Fibroblast of the aortic adventitia (primary cell): ENCODE measurements around the gene PCGF3. TPM values are rescaled to one million over a fixed set of nuclear protein-coding genes. Genes with fewer than 3 reads are reported as not detected.
"Not testable (repeated sequence)": the region's sequence is repeated elsewhere in the genome, so short reads cannot be mapped to it uniquely, and the experiment has no call there.

Experiments
- DNase-seq: peaks from one replicate; pipeline ENCODE4 v3.0.0-alpha.2; 2010; ENCODE audit warnings: low read depth
- H3K4me3 ChIP-seq: 2 replicates; pipeline ENCODE4 v1.5.1; 2011; ENCODE audit warnings: low read depth, mild to moderate bottlenecking, control low read depth, low read length, moderate library complexity
- total RNA-seq: library from RNA; depleted of rRNA; stranded (reverse); fragments of >200 nt; gene quantifications from 2 replicates; pipeline ENCODE4 v1.2.3, GENCODE V29; 2012; ENCODE audit warnings: low replicate concordance
- TF ChIP-seq, protein P1 (sequence below): IDR thresholded peaks from 2 replicates; pipeline ENCODE4 v1.5.1; 2011; ENCODE audit warnings: mild to moderate bottlenecking, low read length, control low read depth, inconsistent platforms; ENCODE audit not compliant: insufficient read depth

Gene PCGF3
- total RNA-seq, 1 donor = 24.2 TPM

DNA sequence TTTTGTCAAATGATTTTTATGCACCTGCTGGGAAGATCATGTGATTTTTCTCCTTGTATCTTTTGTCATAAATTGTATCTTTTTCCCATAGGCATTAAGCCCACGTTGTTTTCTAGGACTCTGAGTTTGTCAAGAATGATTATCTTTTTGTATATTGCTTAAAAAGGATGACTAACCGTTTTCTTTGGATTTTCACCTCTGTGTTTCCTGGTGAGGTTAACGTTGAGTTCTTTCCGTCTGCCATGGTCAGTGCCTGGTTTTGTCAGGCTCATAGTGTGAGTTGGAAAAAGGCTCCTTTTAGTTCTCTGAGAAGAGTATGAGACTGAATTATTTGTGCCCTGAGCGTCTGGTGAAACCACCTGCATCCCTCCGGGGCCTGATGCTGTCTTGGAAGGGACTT lies 21.9 kb downstream of the PCGF3 start:
- peak; percentile 16 for DNase-seq
- H3K4me3 ChIP-seq = no peak overlapping the region
- TF ChIP-seq, protein P1, sequence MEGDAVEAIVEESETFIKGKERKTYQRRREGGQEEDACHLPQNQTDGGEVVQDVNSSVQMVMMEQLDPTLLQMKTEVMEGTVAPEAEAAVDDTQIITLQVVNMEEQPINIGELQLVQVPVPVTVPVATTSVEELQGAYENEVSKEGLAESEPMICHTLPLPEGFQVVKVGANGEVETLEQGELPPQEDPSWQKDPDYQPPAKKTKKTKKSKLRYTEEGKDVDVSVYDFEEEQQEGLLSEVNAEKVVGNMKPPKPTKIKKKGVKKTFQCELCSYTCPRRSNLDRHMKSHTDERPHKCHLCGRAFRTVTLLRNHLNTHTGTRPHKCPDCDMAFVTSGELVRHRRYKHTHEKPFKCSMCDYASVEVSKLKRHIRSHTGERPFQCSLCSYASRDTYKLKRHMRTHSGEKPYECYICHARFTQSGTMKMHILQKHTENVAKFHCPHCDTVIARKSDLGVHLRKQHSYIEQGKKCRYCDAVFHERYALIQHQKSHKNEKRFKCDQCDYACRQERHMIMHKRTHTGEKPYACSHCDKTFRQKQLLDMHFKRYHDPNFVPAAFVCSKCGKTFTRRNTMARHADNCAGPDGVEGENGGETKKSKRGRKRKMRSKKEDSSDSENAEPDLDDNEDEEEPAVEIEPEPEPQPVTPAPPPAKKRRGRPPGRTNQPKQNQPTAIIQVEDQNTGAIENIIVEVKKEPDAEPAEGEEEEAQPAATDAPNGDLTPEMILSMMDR = no peak

DNA sequence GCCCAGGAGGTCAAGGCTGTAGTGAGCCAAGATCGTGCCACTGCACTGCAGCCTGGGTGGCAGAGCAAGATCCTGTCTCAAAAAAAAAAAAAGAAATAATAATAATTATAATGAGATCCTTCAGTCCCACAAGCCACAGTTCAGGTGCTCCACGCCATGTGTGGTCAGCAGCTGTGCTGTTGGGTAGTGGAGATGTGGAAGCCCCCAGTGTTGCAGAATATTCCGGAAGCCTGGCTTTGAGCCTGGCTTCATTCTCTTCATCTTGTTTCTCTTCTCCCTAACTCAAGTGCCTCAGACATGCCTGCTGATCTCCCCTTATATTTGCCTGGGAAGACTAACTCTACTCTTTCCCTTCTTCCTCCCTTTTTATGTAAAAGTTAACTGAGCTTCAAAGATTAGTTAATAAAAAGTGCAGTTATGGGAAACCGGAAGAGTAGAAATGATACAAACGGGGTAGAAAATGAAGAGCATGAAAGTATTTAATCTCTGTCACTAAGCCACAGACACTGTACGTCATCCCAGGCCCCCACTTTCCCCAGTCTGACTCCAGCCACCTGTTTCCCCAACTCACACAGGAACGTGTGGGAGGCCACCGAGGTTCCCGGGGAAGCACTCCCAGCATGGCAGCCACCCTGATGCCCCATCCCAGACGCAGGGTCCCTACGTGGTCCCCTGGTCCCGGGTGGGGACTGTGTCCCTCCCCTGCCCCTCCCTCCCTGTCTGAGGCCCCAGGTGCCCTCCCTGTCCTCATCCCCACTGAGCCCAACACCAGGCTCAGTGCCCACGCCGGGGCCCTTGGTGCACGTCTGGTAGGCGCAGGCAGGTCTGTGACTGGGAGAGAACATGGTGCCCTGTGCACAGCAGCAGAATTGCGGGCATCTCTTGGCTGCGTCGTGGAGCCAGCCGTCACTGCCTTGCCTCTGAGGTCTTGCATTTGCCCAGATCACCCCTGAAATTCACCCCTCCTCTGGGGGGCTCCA lies 24.0 kb downstream of the PCGF3 start:
- TF ChIP-seq, protein P1 = no peak
- no peak for DNase-seq
- H3K4me3 ChIP-seq = no peak overlapping the region

DNA sequence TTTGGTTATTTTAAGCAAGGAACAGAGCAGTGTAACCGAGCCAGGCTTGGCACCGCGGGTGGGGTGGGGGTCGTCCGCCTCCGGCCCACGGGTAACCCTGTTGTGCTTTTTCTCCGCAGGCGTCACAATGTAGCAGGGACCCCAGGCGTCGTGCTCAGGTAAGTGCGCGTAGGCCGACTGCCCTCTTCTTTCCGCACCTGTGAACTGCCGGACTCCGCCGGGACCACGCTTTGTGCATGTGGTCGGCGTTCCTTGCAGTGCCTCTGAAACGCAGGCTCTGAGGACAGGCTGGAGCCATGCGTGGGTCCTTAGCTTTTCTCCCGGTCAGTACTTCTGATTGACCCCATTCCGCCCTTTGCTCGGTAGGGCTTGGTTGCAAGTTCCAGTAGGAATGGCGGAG lies 24.9 kb downstream of the PCGF3 start:
- TF ChIP-seq, protein P1 = no peak
- no peak for DNase-seq
- no peak overlapping the region for H3K4me3 ChIP-seq

DNA sequence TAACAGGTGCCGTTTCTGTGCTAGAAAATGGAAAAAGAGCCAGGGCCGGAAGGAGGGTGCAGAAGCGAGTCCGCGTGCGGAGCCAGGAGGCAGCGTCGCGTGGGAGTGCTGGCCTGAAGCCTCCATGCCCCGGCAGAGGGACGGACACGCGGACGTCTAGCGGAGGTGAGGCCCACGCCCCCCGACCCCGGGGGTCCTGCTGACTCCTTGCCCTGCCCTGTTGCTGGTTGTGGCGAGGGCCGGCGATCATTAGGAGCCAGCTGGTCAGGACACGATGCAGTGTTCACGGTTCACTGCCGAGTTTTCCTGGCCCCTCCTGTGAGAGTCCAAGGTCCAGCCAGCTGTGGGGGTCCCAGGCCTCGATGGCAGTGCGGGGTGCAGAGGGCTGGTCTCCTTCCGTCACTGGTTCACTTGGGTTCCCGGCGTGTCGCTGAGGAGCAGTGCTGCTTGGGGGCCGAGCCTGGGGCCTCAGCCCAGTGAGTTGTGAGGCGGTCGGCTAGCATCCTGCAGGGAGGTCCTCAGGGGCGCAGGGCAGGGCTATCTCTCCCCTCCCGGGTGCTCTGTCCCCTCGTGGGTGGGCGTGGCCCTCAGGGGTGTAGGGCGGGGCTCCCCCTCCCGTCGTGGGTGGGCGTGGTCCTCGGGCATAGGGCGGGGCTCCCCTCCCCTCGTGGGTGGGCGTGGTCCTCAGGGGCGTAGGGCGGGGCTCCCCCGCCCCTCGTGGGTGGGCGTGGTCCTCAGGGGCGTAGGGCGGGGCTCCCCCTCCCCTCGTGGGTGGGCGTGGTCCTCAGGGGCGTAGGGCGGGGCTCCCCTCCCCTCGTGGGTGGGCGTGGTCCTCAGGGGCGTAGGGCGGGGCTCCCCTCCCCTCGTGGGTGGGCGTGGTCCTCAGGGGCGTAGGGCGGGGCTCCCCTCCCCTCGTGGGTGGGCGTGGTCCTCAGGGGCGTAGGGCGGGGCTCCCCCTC lies 25.6 kb downstream of the PCGF3 start:
- not testable (repeated sequence) for H3K4me3 ChIP-seq, DNase-seq

DNA sequence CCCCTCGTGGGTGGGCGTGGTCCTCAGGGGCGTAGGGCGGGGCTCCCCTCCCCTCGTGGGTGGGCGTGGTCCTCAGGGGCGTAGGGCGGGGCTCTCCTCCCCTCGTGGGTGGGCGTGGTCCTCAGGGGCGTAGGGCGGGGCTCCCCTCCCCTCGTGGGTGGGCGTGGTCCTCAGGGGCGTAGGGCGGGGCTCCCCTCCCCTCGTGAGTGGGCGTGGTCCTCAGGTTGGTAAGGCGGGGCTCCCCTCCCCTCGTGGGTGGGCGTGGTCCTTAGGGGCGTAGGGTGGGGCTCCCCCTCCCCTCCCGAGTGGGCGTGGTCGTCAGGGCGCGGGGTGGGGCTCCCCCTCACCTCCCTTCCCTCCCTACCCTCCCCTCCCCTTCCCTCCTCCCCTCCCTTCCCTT lies 26.3 kb downstream of the PCGF3 start:
- DNase-seq, H3K4me3 ChIP-seq: not testable (repeated sequence)

DNA sequence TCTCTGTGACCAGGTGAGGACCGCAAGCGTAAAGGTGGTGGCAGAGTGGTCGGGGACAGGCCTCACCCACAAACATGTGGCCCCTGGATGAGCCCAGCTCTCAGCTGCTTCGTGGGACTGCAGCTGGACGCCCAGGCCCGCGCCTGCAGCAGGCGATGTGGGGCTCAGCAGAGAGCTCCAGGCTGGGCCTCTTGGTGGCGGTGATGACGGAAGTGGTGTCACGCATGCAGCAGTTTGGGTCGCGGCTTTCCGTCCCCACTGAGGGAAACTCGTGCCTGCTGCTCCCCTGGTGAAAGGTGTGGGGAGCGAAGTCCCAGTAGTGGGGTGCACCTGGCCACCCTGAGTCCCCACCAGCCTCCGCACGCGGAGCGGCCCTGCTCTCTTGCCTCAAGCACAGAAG lies 26.9 kb downstream of the PCGF3 start:
- no peak overlapping the region for H3K4me3 ChIP-seq
- TF ChIP-seq, protein P1 = no peak
- DNase-seq = no peak

DNA sequence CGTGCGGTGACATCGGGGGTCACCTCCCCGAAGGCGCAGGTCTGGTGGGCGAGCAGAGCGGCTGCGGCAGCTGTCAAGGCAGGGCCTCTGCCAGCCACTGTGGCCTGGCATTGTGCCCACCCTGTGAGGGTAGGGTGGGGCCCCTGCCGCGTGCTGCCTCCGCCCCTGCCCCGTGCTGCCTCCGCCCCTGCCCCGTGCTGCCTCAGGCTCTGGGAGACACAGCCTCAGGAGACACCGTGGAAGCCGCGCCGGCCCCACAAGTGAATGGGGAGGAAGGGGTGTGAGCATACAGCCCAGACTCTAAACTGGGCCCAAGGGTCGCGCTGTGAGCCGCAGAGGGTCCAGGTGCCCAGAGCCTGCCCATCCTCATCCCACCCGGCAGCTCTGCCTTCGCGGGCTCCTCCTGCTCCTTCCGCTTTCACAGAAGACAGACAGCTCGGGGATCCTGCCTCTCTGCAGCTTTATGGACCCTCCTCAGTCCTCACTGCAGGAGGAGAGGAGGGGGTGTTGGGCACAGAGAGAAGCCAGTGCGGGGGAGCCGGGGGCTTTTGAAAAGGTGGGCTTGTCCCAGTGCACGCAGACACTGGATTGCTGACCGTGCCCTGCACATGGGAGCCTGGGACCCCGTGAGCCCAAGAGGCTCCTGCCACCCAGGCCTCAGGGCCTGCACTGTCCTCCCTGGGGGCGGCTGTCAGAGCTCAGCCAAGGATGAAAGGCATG lies 27.4 kb downstream of the PCGF3 start:
- TF ChIP-seq, protein P1 = no peak
- DNase-seq = no peak
- H3K4me3 ChIP-seq = no peak overlapping the region
